SK-N-SH treated with all-trans-retinoic acid at 6 μM for 48 hours (cell line): ENCODE measurements around the gene RIC8A.

Source experiments
- ATAC-seq: fragments of 200-7000 bp; cut with Tn5 transposase; 3 replicates; pipeline ENCODE4 v1.9.1; 2020; ENCODE audit warnings: mild to moderate bottlenecking, moderate library complexity
- CSDC2 ChIP-seq: fragments of 250-450 bp; sonication (Bioruptor Pico); IDR thresholded peaks from 2 replicates; pipeline ENCODE4 v1.5.0; 2020; ENCODE audit warnings: mild to moderate bottlenecking, moderate library complexity
- GLIS3 ChIP-seq: fragments of 250-450 bp; sonication (Bioruptor Pico); IDR thresholded peaks from 2 replicates; pipeline ENCODE4 v1.5.0; 2020; ENCODE audit warnings: mild to moderate bottlenecking, moderate library complexity
- ISL1 ChIP-seq: fragments of 250-450 bp; sonication (Bioruptor Pico); IDR thresholded peaks from 2 replicates; pipeline ENCODE4 v2.1.2; 2022; ENCODE audit warnings: mild to moderate bottlenecking, moderate library complexity
- PPARA ChIP-seq: fragments of 250-450 bp; sonication (Bioruptor Pico); IDR thresholded peaks from 2 replicates; pipeline ENCODE4 v1.5.0; 2020; ENCODE audit warnings: mild to moderate bottlenecking, borderline replicate concordance
- RARB ChIP-seq: fragments of 250-450 bp; sonication (Bioruptor Pico); IDR thresholded peaks from 2 replicates; pipeline ENCODE4 v1.8.0; 2021; ENCODE audit warnings: mild to moderate bottlenecking, moderate library complexity
- SNAI2 ChIP-seq: fragments of 250-450 bp; sonication (Bioruptor Pico); IDR thresholded peaks from 2 replicates; pipeline ENCODE4 v1.5.0; 2020; ENCODE audit warnings: mild to moderate bottlenecking, moderate library complexity
- ZC3H10 ChIP-seq: fragments of 250-450 bp; sonication (Bioruptor Pico); IDR thresholded peaks from 2 replicates; pipeline ENCODE4 v1.5.1; 2021; ENCODE audit warnings: mild to moderate bottlenecking, moderate library complexity
- ZFP30 ChIP-seq: fragments of 450-650 bp; formaldehyde crosslinking; IDR thresholded peaks from 2 replicates; pipeline ENCODE4 v1.5.0; 2022; ENCODE audit warnings: mild to moderate bottlenecking, moderate library complexity
- TF ChIP-seq, protein P1 (sequence below): fragments of 250-450 bp; sonication (Bioruptor Pico); IDR thresholded peaks from 2 replicates; pipeline ENCODE4 v1.5.0; 2020; ENCODE audit warnings: mild to moderate bottlenecking, moderate library complexity
- TF ChIP-seq, protein P2 (sequence below): fragments of 250-450 bp; sonication (Bioruptor Pico); IDR thresholded peaks from 2 replicates; pipeline ENCODE4 v1.5.1; 2020; ENCODE audit warnings: low read depth, mild to moderate bottlenecking, moderate library complexity

RIC8A gene

DNA sequence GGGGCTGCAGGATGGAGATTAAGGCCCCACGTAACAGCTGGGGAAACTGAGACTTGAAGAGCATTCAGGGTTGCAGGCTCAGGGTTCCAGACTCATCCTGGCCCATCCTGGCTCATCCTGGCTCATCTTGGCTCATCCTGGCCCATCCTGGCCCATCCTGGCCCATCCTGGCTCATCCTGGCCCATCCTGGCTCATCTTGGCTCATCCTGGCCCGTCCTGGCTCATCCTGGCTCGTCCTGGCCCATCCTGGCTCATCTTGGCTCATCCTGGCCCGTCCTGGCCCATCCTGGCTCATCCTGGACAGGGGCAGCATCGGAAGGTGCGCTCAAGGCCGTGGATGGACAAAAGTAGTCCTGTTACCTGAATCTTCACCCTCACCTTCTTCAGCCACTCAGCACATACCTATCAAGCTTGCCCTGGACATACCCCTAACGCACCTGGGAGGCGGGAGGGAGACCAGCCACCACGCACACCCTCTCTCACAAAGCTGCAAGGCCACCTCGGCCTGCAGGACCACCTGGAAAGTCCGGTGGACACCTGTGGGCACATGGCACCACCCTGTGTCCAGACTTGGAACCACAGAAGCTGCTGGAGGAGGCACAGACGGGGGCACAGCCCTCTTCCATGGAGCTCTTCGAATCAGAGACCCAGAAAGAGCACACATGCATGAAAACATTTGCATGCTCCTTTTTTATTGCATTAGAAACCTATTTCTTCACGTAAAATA is 50.4 kb downstream of the RIC8A start (continued):
- TF ChIP-seq ZFP30 (no peak), PPARA (CRISPR knock-in tag) (no peak), ZC3H10 (CRISPR knock-in tag) (no peak)
- TF ChIP-seq, all 23 proteins: peak for 0

DNA sequence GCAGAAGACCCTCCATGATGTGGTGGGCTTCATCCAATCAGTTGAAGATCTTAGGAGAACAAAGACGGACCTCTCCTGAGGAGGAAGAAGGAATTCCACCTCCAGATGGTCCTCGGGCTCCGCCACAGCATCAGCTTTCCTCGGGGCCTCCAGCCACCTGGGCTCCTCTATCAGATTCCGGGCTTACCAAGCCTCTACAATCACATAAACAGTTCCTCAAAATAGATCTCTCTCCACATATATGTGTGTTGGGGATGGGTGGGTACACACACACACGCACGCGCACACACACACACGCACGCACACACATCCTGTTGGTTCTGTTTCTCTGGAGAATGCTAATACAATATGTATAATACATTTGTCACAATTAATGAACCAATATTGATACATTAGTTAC is 51.9 kb downstream of the RIC8A start:
- ATAC-seq = no peak
- TF ChIP-seq, protein P1, sequence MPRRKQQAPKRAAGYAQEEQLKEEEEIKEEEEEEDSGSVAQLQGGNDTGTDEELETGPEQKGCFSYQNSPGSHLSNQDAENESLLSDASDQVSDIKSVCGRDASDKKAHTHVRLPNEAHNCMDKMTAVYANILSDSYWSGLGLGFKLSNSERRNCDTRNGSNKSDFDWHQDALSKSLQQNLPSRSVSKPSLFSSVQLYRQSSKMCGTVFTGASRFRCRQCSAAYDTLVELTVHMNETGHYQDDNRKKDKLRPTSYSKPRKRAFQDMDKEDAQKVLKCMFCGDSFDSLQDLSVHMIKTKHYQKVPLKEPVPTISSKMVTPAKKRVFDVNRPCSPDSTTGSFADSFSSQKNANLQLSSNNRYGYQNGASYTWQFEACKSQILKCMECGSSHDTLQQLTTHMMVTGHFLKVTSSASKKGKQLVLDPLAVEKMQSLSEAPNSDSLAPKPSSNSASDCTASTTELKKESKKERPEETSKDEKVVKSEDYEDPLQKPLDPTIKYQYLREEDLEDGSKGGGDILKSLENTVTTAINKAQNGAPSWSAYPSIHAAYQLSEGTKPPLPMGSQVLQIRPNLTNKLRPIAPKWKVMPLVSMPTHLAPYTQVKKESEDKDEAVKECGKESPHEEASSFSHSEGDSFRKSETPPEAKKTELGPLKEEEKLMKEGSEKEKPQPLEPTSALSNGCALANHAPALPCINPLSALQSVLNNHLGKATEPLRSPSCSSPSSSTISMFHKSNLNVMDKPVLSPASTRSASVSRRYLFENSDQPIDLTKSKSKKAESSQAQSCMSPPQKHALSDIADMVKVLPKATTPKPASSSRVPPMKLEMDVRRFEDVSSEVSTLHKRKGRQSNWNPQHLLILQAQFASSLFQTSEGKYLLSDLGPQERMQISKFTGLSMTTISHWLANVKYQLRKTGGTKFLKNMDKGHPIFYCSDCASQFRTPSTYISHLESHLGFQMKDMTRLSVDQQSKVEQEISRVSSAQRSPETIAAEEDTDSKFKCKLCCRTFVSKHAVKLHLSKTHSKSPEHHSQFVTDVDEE (CRISPR knock-in tag) = no peak
- TF ChIP-seq CSDC2 (CRISPR knock-in tag) = no peak
- TF ChIP-seq ZFP30 = no peak
- TF ChIP-seq ISL1 (CRISPR knock-in tag) = no peak
- TF ChIP-seq RARB (CRISPR knock-in tag) = no peak
- no peak for TF ChIP-seq SNAI2
- TF ChIP-seq, protein P2, sequence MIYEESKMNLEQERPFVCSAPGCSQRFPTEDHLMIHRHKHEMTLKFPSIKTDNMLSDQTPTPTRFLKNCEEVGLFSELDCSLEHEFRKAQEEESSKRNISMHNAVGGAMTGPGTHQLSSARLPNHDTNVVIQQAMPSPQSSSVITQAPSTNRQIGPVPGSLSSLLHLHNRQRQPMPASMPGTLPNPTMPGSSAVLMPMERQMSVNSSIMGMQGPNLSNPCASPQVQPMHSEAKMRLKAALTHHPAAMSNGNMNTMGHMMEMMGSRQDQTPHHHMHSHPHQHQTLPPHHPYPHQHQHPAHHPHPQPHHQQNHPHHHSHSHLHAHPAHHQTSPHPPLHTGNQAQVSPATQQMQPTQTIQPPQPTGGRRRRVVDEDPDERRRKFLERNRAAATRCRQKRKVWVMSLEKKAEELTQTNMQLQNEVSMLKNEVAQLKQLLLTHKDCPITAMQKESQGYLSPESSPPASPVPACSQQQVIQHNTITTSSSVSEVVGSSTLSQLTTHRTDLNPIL = no peak

DNA sequence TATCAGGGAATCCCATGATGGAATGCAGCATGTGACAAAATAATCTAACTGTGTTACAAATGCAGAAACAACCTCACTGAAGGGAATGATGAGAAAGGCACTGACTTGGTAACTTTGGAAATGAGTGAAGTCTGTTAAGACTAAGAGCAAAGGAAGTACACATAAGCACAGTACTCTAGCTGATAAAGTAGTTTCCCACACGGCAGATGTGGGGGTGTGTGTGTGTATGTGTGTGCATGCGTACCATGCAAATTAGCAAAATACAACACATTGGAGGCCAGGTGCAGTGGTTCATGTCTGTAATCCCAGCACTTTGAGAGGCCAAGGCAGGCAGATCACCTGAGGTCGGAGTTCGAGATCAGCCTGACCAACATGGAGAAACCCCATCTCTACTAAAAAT is 54.1 kb downstream of the RIC8A start:
- ATAC-seq = no peak
- TF ChIP-seq GLIS3 (CRISPR knock-in tag) = no peak
- TF ChIP-seq, all 23 proteins: peak for 0
